Glomerular visceral epithelial cell (primary cell): Measurements from ENCODE around the gene PUM2.
"Not testable (repeated sequence)": the region's sequence is repeated elsewhere in the genome, so short reads cannot be mapped to it uniquely, and the experiment has no call there.

ENCODE experiments used
- DNase-seq: peaks from one replicate; pipeline ENCODE4 v3.0.0-alpha.2; 2016; ENCODE audit errors: extremely low spot score

The PUM2 gene

GRCh38 chr2:20294231-20294630 lies 56.4 kb downstream of the PUM2 start:
- no peak for DNase-seq

DNA sequence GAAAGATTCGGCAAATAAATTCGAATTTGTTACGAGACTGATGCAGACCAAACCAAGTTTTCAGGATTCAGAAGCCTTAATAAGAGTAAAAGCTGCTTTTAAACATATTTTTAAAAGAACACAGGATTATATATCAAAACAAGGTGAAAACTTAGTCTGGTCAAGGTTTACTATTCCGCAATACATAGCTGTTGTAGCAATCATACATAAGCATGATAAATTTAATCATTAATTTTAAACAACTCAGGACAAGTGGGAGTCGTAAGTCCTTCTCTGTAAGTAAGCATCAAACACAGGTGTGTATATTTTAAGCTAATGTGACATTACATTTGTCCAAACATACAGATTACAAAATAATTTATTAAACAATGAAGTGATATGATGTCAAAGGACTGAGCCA lies 57.7 kb downstream of the PUM2 start:
- no peak for DNase-seq

DNA sequence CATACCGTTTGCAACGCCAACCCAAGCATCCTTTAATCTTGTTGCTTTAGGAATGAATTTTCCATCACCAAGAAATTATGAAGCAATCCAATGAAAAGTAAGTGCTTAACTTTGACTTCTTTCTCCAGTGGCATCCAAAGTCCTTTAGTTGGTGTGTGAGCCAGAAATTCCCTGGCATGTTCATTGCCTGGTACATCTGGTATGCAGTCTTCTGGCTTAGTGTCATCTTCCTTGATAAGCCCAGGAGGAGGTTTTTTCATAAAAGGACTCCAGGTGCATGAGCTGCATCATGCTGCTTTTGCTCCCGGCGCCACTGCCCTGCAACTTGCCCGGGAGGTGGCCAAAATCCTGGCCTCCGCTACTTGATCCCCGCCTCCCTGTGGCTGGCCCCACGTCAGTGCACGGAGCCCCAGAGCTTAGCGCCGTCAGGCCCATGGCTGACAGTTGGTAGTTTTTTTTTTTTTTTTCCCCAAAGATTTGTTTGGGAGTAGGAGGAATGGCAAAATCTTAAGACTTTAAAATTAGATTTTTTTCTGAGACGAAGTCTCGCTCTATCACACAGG lies 58.7 kb downstream of the PUM2 start:
- DNase-seq, result no peak

DNA sequence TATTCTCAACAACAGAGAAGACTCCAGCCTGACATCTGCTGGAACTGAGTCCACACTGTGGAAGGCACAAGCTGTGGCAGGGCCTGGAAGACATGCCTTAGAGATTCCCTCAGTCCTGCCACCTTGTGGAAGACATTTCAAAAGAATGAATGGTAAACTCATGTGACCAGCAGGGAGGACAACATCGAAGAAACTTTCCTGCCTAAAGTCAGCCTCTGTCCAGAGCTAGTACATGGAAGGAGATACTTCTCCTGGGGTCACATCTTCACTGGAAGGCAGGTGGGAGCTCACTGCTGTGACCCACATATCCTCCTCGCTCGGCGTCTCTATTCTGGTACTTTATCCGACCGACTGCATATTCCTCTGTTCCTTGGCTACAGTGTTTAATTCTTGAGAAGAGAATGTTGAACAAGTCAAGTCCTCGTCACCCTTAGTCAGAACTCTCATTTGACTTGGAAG lies 59.5 kb downstream of the PUM2 start:
- peak; percentile 74 for DNase-seq

- DNase-seq, result peak; percentile 13
Observed at GRCh38 chr2:20288642-20289340, 61.9 kb downstream of the PUM2 start.

DNA sequence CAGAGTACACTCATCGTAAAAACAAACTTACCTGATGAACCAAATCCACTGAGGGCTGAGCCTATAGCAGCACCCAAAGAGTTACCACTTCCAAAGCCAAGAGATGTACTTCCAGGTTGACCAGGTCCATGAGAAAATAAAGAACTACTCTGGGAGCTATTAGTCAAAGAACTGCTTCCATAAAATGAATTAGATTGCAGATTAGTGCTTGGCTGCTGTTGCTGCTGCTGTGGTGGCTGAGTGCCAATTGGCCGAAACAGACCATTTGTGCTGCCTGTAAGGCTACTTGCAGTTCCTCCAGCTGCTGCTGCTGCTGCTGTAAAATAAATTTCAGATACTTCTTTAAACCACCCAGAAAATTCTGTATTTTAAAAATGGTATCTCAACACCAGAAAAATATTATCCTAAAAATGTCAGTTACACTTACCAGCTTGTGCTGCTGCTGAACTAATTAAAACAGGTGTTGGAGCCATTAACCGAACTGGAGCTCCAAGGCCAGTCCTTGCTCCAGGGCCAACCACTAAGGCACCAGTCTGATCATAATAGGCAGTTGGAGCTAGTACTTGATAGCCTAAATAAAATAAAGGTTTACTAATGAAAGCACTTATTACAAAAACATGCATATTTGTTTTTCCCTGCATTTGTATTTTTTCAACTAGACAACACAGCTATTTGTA lies 67.6 kb downstream of the PUM2 start:
- no peak for DNase-seq

DNA sequence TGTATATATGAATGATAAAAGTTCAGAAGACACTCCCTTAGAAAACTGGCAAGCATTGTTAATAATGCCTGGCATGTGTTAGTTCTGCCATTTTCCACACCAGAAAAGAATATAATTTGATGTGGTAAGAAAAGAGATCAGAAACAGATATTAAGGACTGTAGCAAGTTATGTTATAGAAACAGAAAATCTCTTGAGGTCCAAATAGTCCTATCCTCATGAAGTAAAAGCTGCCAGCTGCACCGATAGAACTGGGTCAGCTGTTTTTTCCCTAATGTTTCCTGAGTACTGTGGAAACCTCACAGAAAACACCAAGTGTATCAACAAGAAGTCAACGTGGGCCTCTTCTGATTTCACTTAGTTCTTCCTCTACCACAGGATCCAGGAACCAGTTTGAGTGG lies 68.8 kb downstream of the PUM2 start:
- DNase-seq, result no peak

- DNase-seq, result no peak
Observed at GRCh38 chr2:20273042-20273441, 77.6 kb downstream of the PUM2 start.

DNA sequence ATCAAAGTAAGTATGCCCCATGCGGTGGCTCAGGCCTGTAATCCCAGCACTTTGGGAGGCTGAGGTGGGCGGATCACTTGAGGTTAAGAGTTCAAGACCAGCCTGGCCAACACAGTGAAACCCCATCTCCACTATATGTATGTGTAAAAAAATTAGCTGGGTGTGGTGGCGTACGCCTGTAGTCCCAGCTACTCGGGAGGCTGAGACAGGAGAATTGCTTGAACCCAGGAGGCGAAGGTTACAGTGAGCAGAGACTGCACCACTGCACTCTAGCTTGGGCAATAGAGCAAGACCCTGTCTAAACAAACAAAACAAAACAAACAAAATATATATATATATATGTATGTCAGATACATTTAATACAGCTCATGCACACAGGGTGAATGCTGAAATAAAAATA lies 82.3 kb downstream of the PUM2 start:
- DNase-seq, result not testable (repeated sequence)

DNA sequence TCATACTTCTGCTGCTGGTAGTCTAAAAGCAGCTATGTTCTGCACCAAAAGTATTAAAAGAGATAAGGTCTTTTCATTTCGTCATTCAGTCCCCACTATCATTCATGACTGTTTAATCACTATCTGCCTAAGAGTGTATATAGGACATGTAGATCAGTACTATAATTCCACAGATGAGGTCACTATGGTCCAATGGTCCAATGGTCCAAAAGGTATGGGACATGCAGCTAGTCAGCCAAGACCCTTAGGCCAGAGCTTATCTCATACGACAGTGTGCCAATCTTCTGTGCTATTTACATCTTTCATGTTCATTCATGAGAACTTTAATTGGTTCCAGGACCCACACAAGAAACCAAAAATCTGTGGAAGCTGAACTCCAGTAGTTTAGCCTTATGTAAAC lies 83.1 kb downstream of the PUM2 start:
- DNase-seq, result no peak

GRCh38 chr2:20264629-20265028 lies 86.0 kb downstream of the PUM2 start:
- DNase-seq, result no peak

- no peak for DNase-seq
Observed at GRCh38 chr2:20257411-20257810, 93.2 kb downstream of the PUM2 start.

DNA sequence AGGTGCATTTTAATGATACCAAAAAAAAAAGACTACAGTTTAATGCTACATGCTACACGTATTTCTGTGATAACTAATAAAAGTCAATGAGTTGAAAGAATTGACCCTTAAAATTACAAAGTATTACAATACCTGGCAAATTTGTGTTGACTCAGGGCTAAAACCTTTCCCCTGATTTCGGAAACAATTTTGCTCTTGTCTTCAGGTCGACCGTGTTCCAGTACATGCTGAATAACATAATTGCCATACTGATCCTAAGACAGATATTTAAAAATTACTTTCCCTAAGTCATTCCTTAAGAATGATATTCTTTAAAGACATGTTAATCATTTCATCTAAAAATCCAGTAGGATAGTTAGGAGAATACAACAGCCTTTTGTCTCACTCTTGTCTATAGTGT lies 95.9 kb downstream of the PUM2 start:
- DNase-seq, result no peak

DNA sequence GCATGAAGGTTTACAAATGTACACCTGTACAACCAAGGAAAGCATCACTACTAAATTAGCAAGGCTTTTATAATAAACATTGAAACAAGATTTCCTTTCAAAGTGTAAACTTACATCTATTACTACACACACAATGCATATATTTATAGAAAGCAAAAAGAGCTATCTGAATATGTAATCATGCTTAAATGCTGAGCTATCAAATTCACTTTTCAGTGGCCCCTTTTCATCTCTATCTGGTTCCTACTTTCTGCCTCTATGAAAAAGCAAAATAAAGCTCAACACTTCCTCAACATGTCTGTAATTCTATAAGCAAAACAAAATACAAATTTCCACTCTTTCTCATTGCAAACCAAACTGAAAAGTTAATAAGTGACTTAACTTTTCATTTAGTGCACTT lies 100.2 kb downstream of the PUM2 start:
- no peak for DNase-seq

- no peak for DNase-seq
Observed at GRCh38 chr2:20249170-20249569, 101.5 kb downstream of the PUM2 start.

GRCh38 chr2:20247084-20247483 lies 103.6 kb downstream of the PUM2 start:
- DNase-seq, result no peak

- DNase-seq, result not testable (repeated sequence)
Observed at GRCh38 chr2:20243637-20244036, 107.0 kb downstream of the PUM2 start.

- DNase-seq, result no peak
Observed at GRCh38 chr2:20242727-20243377, 107.8 kb downstream of the PUM2 start.

DNA sequence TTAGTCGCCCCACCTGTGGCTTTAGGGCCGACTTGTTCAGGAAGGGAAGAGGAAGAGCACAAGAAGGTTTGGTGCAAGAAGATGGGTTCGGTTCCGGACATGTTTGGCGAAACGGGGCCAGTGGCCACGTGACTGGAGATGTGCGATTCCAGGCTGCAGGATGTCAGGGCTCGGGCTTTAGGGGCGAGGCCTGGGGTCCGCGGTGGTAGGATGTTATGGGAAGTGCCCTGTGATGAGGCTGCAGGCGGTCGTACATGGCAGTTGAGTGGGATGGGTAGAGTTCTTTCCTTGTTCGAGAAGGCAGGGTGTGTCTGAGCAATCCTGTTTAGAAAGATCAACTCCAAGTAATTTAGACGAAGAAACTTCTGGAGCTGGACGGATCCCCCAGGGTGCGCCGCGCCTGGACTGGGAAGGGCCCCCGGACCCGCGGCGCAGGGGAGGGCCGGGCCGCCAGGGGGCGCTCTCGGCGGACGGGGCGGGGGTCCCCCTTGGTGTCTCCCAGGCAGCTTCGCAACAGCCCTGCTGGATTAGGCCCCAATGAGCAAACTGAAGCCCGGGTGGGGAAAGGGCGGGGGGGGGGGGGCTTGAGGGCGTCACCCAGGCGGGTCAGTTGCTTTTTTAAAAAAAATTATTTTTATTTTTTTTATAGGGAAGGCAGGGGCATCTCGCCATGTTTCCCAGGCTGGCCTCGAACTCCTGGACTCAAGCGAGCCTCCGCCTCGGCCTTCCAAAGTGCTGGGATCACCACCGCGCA lies 108.5 kb downstream of the PUM2 start:
- no peak for DNase-seq

DNA sequence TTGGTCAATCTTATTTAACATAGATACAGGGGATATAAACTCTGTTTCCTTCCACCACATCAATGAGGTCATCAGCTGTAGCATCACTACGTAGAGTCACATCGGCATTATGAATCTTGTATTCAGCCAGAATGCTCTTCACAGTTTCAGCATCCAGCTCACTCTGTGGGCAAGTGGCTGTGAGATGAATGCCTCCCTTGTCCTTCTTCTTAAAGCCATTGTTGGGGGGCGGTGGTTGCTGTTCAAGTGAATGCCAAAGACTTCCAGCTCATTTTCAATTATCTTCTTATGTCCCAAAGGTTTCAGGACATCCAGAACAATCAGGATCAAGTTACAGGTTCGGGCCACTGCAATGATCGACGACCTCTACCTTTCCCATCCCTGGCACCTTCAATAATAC lies 110.4 kb downstream of the PUM2 start:
- DNase-seq, result not testable (repeated sequence)

DNA sequence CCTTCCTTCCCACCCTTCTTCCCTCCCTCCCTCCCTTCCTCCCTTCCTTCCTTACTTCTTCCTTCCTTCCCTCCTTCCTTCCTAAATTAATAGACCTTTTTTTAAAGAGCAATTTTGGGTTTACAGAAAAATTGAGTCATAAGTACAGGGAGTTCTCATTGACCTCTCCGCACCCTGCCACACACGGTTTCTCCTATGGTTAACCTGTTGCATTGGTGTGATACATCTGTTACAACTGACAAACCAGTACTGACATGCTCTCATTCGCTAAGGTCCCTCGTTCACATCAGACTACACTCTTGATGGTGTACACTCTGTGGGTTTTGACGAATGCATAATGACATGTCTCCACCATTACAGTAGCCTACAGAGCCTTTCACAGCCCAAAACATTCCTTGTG lies 114.1 kb downstream of the PUM2 start:
- no peak for DNase-seq
